Left colon (tissue), 2 donors: Measurements from ENCODE around the gene FARP1. TPM values are rescaled to one million over a fixed set of nuclear protein-coding genes. Genes with fewer than 3 reads are reported as not detected.

ENCODE experiments used
- ATAC-seq: fragments of 200-7000 bp; cut with Tn5 transposase; one replicate; pipeline ENCODE4 v1.9.1; 2020; ENCODE audit warnings: mild to moderate bottlenecking, moderate library complexity
- DNase-seq, 2 donors: peaks; one replicate each; pipeline ENCODE4 v3.0.0-alpha.2; 2020
- intact Hi-C, 2 donors: fragments of 100-400 bp; cut with DNase I in 1 of 2; cut with micrococcal nuclease in 1 of 2; formaldehyde crosslinking; loops; one replicate each; pipeline versions ENCODE4 v1.11.2 to v1.14.0; 2022; cut with DNase I, micrococcal nuclease
- total RNA-seq, 2 donors: library from RNA; stranded (reverse); fragmentation: NEBNext Ultra II Directional; extraction: Animal tissue kit (Norgen Biotek cat#: 25700); gene quantifications; one replicate each; pipeline ENCODE4 v1.2.1, GENCODE V29; 2021
- donor health status: DM: no; HTN: no; CAD: no.
- donor health status: DM: yes; HTN: yes; CAD: no.

FARP1 gene
- total RNA-seq, 2 donors from 2014 or later: 38.8 to 50.3 TPM

GRCh38 chr13:98334620-98335205, 191.8 kb downstream of the FARP1 start:
- DNase-seq: no peak
- no peak for ATAC-seq
- intact Hi-C loops: no loop called here

- DNase-seq: no peak
- intact Hi-C loops: no loop called here
- ATAC-seq: no peak
Observed at GRCh38 chr13:98335721-98336120, 192.8 kb downstream of the FARP1 start.

GRCh38 chr13:98338310-98338709, 195.4 kb downstream of the FARP1 start:
- intact Hi-C loops: no loop called here
- ATAC-seq (no peak), DNase-seq (no peak)

GRCh38 chr13:98339684-98340425, 197.0 kb downstream of the FARP1 start:
- DNase-seq (no peak), ATAC-seq (no peak)
- intact Hi-C loops: no loop called here

- intact Hi-C loops: no loop called here
- DNase-seq: no peak
- no peak for ATAC-seq
Observed at GRCh38 chr13:98342953-98343352, 200.1 kb downstream of the FARP1 start.

- no peak for DNase-seq
- ATAC-seq: no peak
- intact Hi-C loops: no loop called here
Observed at GRCh38 chr13:98343461-98343860, 200.6 kb downstream of the FARP1 start.

GRCh38 chr13:98344392-98344791, 201.5 kb downstream of the FARP1 start:
- intact Hi-C loops: no loop called here
- DNase-seq: no peak
- no peak for ATAC-seq

- DNase-seq: no peak
- ATAC-seq: peak; percentile 39
- intact Hi-C loops: no loop called here
Observed at GRCh38 chr13:98345107-98345935, 202.4 kb downstream of the FARP1 start.

- ATAC-seq (no peak), DNase-seq (no peak)
- intact Hi-C loops: no loop called here
Observed at GRCh38 chr13:98346904-98347636, 204.2 kb downstream of the FARP1 start.

GRCh38 chr13:98347756-98348155, 204.9 kb downstream of the FARP1 start:
- DNase-seq: no peak
- intact Hi-C loops: no loop called here
- no peak for ATAC-seq

GRCh38 chr13:98348466-98349200, 205.7 kb downstream of the FARP1 start:
- intact Hi-C loops: no loop called here
- ATAC-seq: no peak
- DNase-seq: no peak

- ATAC-seq (peak; percentile 53), DNase-seq (no peak)
- intact Hi-C loops: no loop called here
Observed at GRCh38 chr13:98349731-98350305, 206.9 kb downstream of the FARP1 start.

GRCh38 chr13:98350746-98351330, 207.9 kb downstream of the FARP1 start:
- intact Hi-C loops: no loop called here
- ATAC-seq: peak; percentile 60

GRCh38 chr13:98351636-98352035, 208.7 kb downstream of the FARP1 start:
- ATAC-seq: no peak

More at GRCh38 chr13:98350746-98351330, 207.9 kb downstream of the FARP1 start:
- no peak for DNase-seq

GRCh38 chr13:98352226-98352625, 209.3 kb downstream of the FARP1 start:
- intact Hi-C loops: no loop called here
- ATAC-seq (no peak), DNase-seq (no peak)

More at GRCh38 chr13:98351636-98352035, 208.7 kb downstream of the FARP1 start:
- DNase-seq: no peak
- intact Hi-C loops: no loop called here

GRCh38 chr13:98353750-98354149, 210.9 kb downstream of the FARP1 start:
- intact Hi-C loops: no loop called here
- DNase-seq: no peak
- no peak for ATAC-seq

GRCh38 chr13:98358937-98359336, 216.0 kb downstream of the FARP1 start:
- no peak for ATAC-seq
- intact Hi-C loops: no loop called here
- no peak for DNase-seq

- DNase-seq (no peak), ATAC-seq (no peak)
- intact Hi-C loops: no loop called here
Observed at GRCh38 chr13:98360545-98360944, 217.7 kb downstream of the FARP1 start.
